IMR-90 (cell line): Measurements from ENCODE around the gene SP2. TPM values are rescaled to one million over a fixed set of nuclear protein-coding genes. Genes with fewer than 3 reads are reported as not detected.

ENCODE experiments used
- ATAC-seq: fragments of 200-7000 bp; cut with Tn5 transposase; 2 replicates; pipeline ENCODE4 v1.9.1; 2020; ENCODE audit warnings: low read depth, mild to moderate bottlenecking, moderate library complexity
- BruUV-seq: library from RNA; stranded (reverse); fragments of 400-500 nt; replicated peaks from 2 replicates; lab custom pipeline; 2021; lab: Mats Ljungman, UMichigan
- CTCF ChIA-PET: fragments of 300-600 bp; formaldehyde crosslinking; extraction: SDS; loops from one replicate; lab custom pipeline; 2021; ENCODE audit warnings: antibody characterized with exemption; lab: Yijun Ruan, JAX
- POLR2A ChIA-PET: fragments of 300-600 bp; sonication (Branson Sonifier 250); formaldehyde crosslinking; loops from one replicate; lab custom pipeline; 2022; ENCODE audit warnings: antibody characterized with exemption; ENCODE audit not compliant: unreplicated experiment; lab: Charles Lee
- DNase-seq: peaks from one replicate; pipeline ENCODE4 v3.0.0; 2013
- H2AFZ ChIP-seq: replicated peaks from 2 replicates; pipeline ENCODE3; 2013; ENCODE audit warnings: low read length, mild to moderate bottlenecking; ENCODE audit not compliant: poor library complexity
- H2AK5ac ChIP-seq: 2 replicates; pipeline ENCODE4 v1.6.1; 2013; ENCODE audit warnings: low read depth, low read length, inconsistent platforms
- H2AK9ac ChIP-seq: replicated peaks from 2 replicates; pipeline ENCODE3; 2013; ENCODE audit warnings: mild to moderate bottlenecking, low read depth, low read length, moderate library complexity; ENCODE audit not compliant: poor library complexity
- H2BK120ac ChIP-seq: 2 replicates; pipeline ENCODE4 v1.6.1; 2013; ENCODE audit warnings: low read depth, low read length, inconsistent platforms
- H2BK15ac ChIP-seq: 3 replicates; pipeline ENCODE4 v1.6.1; 2013; ENCODE audit warnings: low read depth, low read length, inconsistent platforms
- H2BK20ac ChIP-seq: 2 replicates; pipeline ENCODE4 v1.6.1; 2013; ENCODE audit warnings: low read depth, mild to moderate bottlenecking, inconsistent platforms, low read length, moderate library complexity
- H2BK5ac ChIP-seq: 2 replicates; pipeline ENCODE4 v1.6.1; 2013; ENCODE audit warnings: mild to moderate bottlenecking, low read depth, low read length, inconsistent platforms; ENCODE audit not compliant: poor library complexity, severe bottlenecking
- H3K14ac ChIP-seq: replicated peaks from 2 replicates; pipeline ENCODE4 v1.6.1; 2013; ENCODE audit warnings: low read depth, low read length, inconsistent platforms
- H3K18ac ChIP-seq: 2 replicates; pipeline ENCODE4 v1.6.1; 2013; ENCODE audit warnings: low read depth, low read length, control low read depth
- H3K23ac ChIP-seq: 2 replicates; pipeline ENCODE4 v1.6.1; 2013; ENCODE audit warnings: low read depth, low read length, inconsistent platforms
- H3K27ac ChIP-seq: 2 replicates; pipeline ENCODE4 v1.5.1; 2013; ENCODE audit warnings: mild to moderate bottlenecking, control low read depth, low read length; ENCODE audit not compliant: insufficient read depth
- H3K27me3 ChIP-seq: 2 replicates; pipeline ENCODE4 v1.6.1; 2013; ENCODE audit warnings: low read length; ENCODE audit not compliant: control insufficient read depth, insufficient read depth
- H3K36me3 ChIP-seq: 2 replicates; pipeline ENCODE4 v1.6.1; 2013; ENCODE audit warnings: low read length, mixed read lengths; ENCODE audit not compliant: control insufficient read depth, insufficient read depth
- H3K4ac ChIP-seq: 2 replicates; pipeline ENCODE4 v1.6.1; 2013; ENCODE audit warnings: low read depth, low read length, inconsistent platforms
- H3K4me1 ChIP-seq: 2 replicates; pipeline ENCODE4 v1.6.1; 2013; ENCODE audit warnings: low read length, mixed read lengths; ENCODE audit not compliant: control insufficient read depth, insufficient read depth
- H3K4me2 ChIP-seq: 2 replicates; pipeline ENCODE4 v1.6.1; 2013; ENCODE audit warnings: low read depth, mild to moderate bottlenecking, control low read depth, low read length, moderate library complexity
- H3K4me3 ChIP-seq: 2 replicates; pipeline ENCODE4 v1.5.1; 2013; ENCODE audit warnings: low read depth, mild to moderate bottlenecking, control low read depth, low read length, moderate library complexity; ENCODE audit not compliant: insufficient read depth
- H3K56ac ChIP-seq: 2 replicates; pipeline ENCODE4 v1.6.1; 2013; ENCODE audit warnings: low read length, inconsistent platforms; ENCODE audit not compliant: insufficient read depth; ENCODE audit errors: extremely low read depth
- H3K79me1 ChIP-seq, 2 experiments: 2 replicates each; pipeline ENCODE4 v1.6.1; 2013; ENCODE audit warnings: low read length in 2 of 2, inconsistent platforms in 1 of 2, low read depth in 1 of 2
- H3K9ac ChIP-seq: 2 replicates; pipeline ENCODE4 v1.6.1; 2013; ENCODE audit warnings: low read depth, low read length, control low read depth
- H3K9me1 ChIP-seq: 2 replicates; pipeline ENCODE4 v1.6.1; 2013; ENCODE audit warnings: low read length, inconsistent platforms; ENCODE audit not compliant: insufficient read depth
- H3K9me3 ChIP-seq: 2 replicates; pipeline ENCODE4 v1.6.1; 2013; ENCODE audit warnings: low read length; ENCODE audit not compliant: control insufficient read depth, insufficient read depth
- H4K20me1 ChIP-seq: 2 replicates; pipeline ENCODE4 v1.6.1; 2013; ENCODE audit warnings: low read length, inconsistent platforms; ENCODE audit not compliant: insufficient read depth
- H4K5ac ChIP-seq: 2 replicates; pipeline ENCODE4 v1.6.1; 2013; ENCODE audit warnings: mild to moderate bottlenecking, low read depth, low read length, control low read depth
- H4K8ac ChIP-seq, 2 experiments: 2 replicates each; pipeline ENCODE4 v1.6.1; 2013; ENCODE audit warnings: low read depth in 2 of 2, low read length in 2 of 2, control low read depth in 1 of 2, inconsistent platforms in 1 of 2
- H4K91ac ChIP-seq: 2 replicates; pipeline ENCODE4 v1.6.1; 2013; ENCODE audit warnings: low read depth, low read length, inconsistent platforms; ENCODE audit not compliant: insufficient read depth
- BHLHE40 ChIP-seq: fragments of 150-350 bp; IDR thresholded peaks from 2 replicates; pipeline ENCODE4 v1.6.1; 2016; ENCODE audit warnings: mild to moderate bottlenecking, low read depth, low read length
- CEBPB ChIP-seq: IDR thresholded peaks from 2 replicates; pipeline ENCODE4 v1.6.1; 2012; ENCODE audit warnings: low read depth, low read length, improper control_type of control experiment
- CHD1 ChIP-seq: IDR thresholded peaks from 2 replicates; pipeline ENCODE4 v1.6.1; 2012; ENCODE audit warnings: low read depth, low read length, improper control_type of control experiment
- FOS ChIP-seq: fragments of 150-350 bp; IDR thresholded peaks from 2 replicates; pipeline ENCODE4 v1.6.1; 2016; ENCODE audit warnings: low read depth, low read length
- MAFK ChIP-seq: IDR thresholded peaks from 2 replicates; pipeline ENCODE4 v1.6.1; 2012; ENCODE audit warnings: low read depth, low read length, improper control_type of control experiment
- MAZ ChIP-seq: IDR thresholded peaks from 2 replicates; pipeline ENCODE4 v1.6.1; 2012; ENCODE audit warnings: low read depth, mild to moderate bottlenecking, low read length, improper control_type of control experiment, moderate library complexity, borderline replicate concordance
- MXI1 ChIP-seq: IDR thresholded peaks from 2 replicates; pipeline ENCODE4 v1.6.1; 2012; ENCODE audit warnings: low read depth, mild to moderate bottlenecking, low read length, moderate library complexity, borderline replicate concordance
- NFE2L2 ChIP-seq: fragments of 150-350 bp; IDR thresholded peaks from 2 replicates; pipeline ENCODE4 v1.6.1; 2016; ENCODE audit warnings: low read depth, mild to moderate bottlenecking, low read length
- POLR2A ChIP-seq: IDR thresholded peaks from 2 replicates; pipeline ENCODE4 v1.6.1; 2012; ENCODE audit warnings: mild to moderate bottlenecking, low read depth, low read length
- RAD21 ChIP-seq: IDR thresholded peaks from 2 replicates; pipeline ENCODE4 v1.6.1; 2012; ENCODE audit warnings: low read length, improper control_type of control experiment
- RCOR1 ChIP-seq: IDR thresholded peaks from 2 replicates; pipeline ENCODE4 v1.6.1; 2012; ENCODE audit warnings: mild to moderate bottlenecking, low read length, improper control_type of control experiment; ENCODE audit not compliant: insufficient replicate concordance
- RFX5 ChIP-seq: IDR thresholded peaks from 2 replicates; pipeline ENCODE4 v1.8.0; 2012; ENCODE audit warnings: low read depth, mild to moderate bottlenecking, low read length, moderate library complexity
- SMC3 ChIP-seq: fragments of 150-350 bp; IDR thresholded peaks from 2 replicates; pipeline ENCODE4 v1.6.1; 2016; ENCODE audit warnings: low read depth, mild to moderate bottlenecking, antibody characterized with exemption, low read length, moderate library complexity
- WGBS, 2 experiments: methylation state at CpG; one replicate each; pipeline versions ENCODE4 v1.1.5 to v1.1.7; 2013; ENCODE audit warnings: missing lambda C conversion rate in 2 of 2; ENCODE audit not compliant: insufficient read length in 1 of 2; ENCODE audit errors: extremely low coverage in 2 of 2; 5-methylcytosine and 5-hydroxymethylcytosine counted together
- dilution Hi-C: fragments of 300-500 bp; cut with HindIII; formaldehyde crosslinking; loops from one replicate; pipeline ENCODE4 v1.14.3; 2018; ENCODE audit warnings: low sequenced_read_pairs; ENCODE audit not compliant: unreplicated experiment
- in situ Hi-C: fragments of 300-500 bp; cut with MboI; formaldehyde crosslinking; loops from 3 replicates; pipeline ENCODE4 v1.14.3; 2019; ENCODE audit warnings: low sequenced_read_pairs, inconsistent platforms, mixed read lengths
- intact Hi-C: fragments of 100-400 bp; cut with micrococcal nuclease; formaldehyde crosslinking; loops from 2 replicates; pipeline ENCODE4 v1.10.0; 2022
- polyA plus RNA-seq, 3 experiments: library from polyadenylated mRNA; depleted of rRNA; stranded (reverse); fragments of >200 nt; gene quantifications; 2 replicates each; pipeline ENCODE4 v1.2.3, GENCODE V29; 2012; ENCODE audit warnings: low replicate concordance in 1 of 3
- total RNA-seq: library from RNA; depleted of rRNA; stranded (reverse); fragments of >200 nt; gene quantifications from 2 replicates; pipeline ENCODE4 v1.2.3, GENCODE V29; 2012
- TF ChIP-seq, protein P1 (sequence below): fragments of 150-350 bp; IDR thresholded peaks from 2 replicates; pipeline ENCODE4 v1.6.1; 2017; ENCODE audit warnings: mild to moderate bottlenecking, antibody characterized with exemption, low read length, low read depth
- TF ChIP-seq, protein P2 (sequence below): fragments of 150-350 bp; IDR thresholded peaks from 2 replicates; pipeline ENCODE4 v1.6.1; 2016; ENCODE audit warnings: low read depth, mild to moderate bottlenecking, low read length, moderate library complexity, borderline replicate concordance

Gene SP2
- total and polyA plus RNA-seq, 2 of the 4 experiments (the other 2 are of a cell fraction): 0.72 to 13.8 TPM

DNA sequence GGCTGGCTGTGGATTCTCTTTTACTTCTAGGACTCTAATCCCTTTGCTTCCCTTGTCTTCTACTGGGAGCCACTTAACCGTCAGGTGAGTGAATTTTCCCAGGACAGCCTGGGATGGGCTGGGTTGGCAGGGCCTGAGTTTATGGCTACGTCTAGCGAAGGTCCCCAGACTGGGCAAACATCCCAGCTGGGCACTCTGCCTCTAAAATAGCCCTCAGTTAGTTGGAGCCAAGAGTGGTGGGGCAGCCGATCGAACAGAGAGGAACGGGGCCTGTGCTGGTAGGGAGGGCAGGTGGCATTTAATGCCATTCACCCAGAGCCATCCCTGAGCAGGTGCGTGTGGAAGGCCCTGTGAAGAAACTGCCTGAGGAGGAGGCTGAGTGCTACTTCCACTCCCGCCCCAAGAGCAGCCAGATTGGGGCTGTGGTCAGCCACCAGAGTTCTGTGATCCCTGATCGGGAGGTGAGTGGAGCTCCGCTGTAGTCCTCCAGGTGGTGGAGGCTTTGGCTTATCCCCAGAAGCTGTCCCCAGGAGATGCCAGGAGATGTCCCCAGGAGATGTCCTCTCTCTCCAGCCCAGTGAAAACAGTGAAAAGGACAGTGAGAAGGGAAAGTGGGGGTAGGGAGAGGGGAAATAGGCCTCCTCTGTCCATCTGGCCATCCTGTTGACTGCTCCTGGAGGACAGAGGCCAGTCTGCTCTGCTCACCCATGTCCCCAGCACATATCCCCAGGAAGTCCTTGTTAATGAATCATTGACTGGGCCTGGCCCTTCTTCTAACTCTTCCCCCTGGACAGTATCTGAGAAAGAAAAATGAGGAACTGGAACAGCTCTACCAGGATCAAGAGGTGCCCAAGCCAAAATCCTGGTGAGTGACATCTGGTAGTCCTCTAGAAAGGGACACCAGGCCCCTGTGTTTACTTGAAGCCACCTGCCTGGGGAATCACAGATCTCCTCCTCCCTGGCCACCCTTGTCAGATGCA, 49.8 kb downstream of the SP2 start:
- H3K23ac ChIP-seq: no peak overlapping the region
- ATAC-seq (no peak), DNase-seq (no peak)
- no peak overlapping the region for H2BK5ac ChIP-seq
- H3K4me2 ChIP-seq: no peak overlapping the region
- no peak overlapping the region for H4K91ac ChIP-seq
- ChIA-PET POLR2A (no interaction called here), CTCF (interaction anchor here (1.1 to 1.5 kb wide), 2 partner anchors 9 to 155 kb away, joined by 3 to 8 read pairs; no protein-coding TSS in a partner anchor)
- no peak overlapping the region for H4K5ac ChIP-seq
- no peaks in the 10 kb centered on the region for H3K27me3 ChIP-seq
- H3K4me3 ChIP-seq: no peak overlapping the region
- H2AK9ac ChIP-seq: no peak overlapping the region
- peaks cover 7 to 22% of the 10 kb centered on the region in 2 experiments for H3K79me1 ChIP-seq
- no peak overlapping the region for H4K8ac ChIP-seq
- BruUV-seq: no TSS peak
- H2BK120ac ChIP-seq: no peak overlapping the region
- in situ Hi-C loops (no loop called here), intact Hi-C loops (loop anchor here (5.0 kb wide), 1 partner anchor 104 kb away; the partner anchor contains the start of gene SCRN2), dilution Hi-C loops (no loop called here)
- H3K9ac ChIP-seq: no peak overlapping the region
- H3K36me3 ChIP-seq: peaks cover 2% of the 10 kb centered on the region
- H3K4me1 ChIP-seq: peaks cover 5% of the 10 kb centered on the region
- no peak overlapping the region for H2BK20ac ChIP-seq
- no peak overlapping the region for H3K14ac ChIP-seq
- 0 out of 2 replicates have a peak, but pooled peaks cover 3% of the 10 kb centered on the region for H3K9me1 ChIP-seq
- H3K9me3 ChIP-seq: no peaks in the 10 kb centered on the region
- H3K27ac ChIP-seq: no peak overlapping the region
- 93% methylated on average over 2 of the region's 10 CpGs; no CpG with 5 or more reads in 1 of the 2 experiments for WGBS, 2 experiments
- H2BK15ac ChIP-seq: no peak overlapping the region
- H3K4ac ChIP-seq: no peak overlapping the region
- H3K18ac ChIP-seq: no peak overlapping the region
- no peak overlapping the region for H3K56ac ChIP-seq
- no peak overlapping the region for H2AFZ ChIP-seq
- H4K20me1 ChIP-seq: peaks cover 2% of the 10 kb centered on the region; the same call in 1 of the 2 replicates
- no peak overlapping the region for H2AK5ac ChIP-seq
- TF ChIP-seq CHD1: no peak
- TF ChIP-seq, protein P1, sequence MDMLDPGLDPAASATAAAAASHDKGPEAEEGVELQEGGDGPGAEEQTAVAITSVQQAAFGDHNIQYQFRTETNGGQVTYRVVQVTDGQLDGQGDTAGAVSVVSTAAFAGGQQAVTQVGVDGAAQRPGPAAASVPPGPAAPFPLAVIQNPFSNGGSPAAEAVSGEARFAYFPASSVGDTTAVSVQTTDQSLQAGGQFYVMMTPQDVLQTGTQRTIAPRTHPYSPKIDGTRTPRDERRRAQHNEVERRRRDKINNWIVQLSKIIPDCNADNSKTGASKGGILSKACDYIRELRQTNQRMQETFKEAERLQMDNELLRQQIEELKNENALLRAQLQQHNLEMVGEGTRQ: no peak
- TF ChIP-seq SMC3: no peak
- no peak for TF ChIP-seq CEBPB
- no peak for TF ChIP-seq MXI1
- TF ChIP-seq POLR2A: no peak
- no peak for TF ChIP-seq MAFK
- no peak for TF ChIP-seq BHLHE40
- TF ChIP-seq RAD21: no peak
- TF ChIP-seq NFE2L2: no peak
- TF ChIP-seq, protein P2, sequence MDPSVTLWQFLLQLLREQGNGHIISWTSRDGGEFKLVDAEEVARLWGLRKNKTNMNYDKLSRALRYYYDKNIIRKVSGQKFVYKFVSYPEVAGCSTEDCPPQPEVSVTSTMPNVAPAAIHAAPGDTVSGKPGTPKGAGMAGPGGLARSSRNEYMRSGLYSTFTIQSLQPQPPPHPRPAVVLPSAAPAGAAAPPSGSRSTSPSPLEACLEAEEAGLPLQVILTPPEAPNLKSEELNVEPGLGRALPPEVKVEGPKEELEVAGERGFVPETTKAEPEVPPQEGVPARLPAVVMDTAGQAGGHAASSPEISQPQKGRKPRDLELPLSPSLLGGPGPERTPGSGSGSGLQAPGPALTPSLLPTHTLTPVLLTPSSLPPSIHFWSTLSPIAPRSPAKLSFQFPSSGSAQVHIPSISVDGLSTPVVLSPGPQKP: no peak
- TF ChIP-seq MAZ: no peak
- TF ChIP-seq RFX5: no peak
- TF ChIP-seq FOS: no peak
- no peak for TF ChIP-seq RCOR1
